ENCODE measurements around the gene SERINC5.
"Not testable (repeated sequence)": the region's sequence is repeated elsewhere in the genome, so short reads cannot be mapped to it uniquely, and the experiment has no call there.

Gene SERINC5

DNA sequence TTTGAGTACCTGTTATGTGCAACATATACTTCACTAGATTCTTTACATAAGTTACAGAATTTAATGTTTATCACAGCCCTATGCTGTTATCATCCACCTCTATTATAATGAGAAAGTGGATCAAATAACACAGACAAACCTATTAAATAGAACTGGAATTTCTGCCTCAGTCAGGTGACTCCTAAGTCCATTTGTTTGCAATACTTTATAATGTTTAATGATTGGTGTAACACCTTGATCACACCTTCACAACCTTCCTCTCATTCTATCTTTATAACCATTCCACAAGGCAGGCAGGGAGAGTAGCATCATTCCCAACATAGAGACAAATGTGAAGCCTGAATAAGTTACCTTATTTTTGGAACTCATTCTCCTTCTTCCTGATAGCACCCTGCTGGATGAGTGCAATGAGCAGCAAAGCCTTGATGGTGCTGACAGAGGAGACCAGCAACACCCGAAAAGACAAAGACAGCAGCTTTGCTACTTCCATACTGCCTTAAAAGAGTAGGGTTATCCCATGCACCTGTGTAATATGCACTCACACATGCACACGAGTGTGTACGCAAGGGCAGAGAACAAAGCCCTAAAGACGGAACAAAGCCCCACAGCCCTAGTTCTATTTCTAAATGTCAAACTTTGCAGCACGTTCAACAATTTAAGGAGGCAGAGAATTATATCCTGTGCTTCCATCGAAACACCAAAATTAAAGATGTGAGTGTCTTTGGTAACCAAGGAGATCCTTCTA is 30.5 kb downstream of the SERINC5 start:
- no peak for DNase-seq

DNA sequence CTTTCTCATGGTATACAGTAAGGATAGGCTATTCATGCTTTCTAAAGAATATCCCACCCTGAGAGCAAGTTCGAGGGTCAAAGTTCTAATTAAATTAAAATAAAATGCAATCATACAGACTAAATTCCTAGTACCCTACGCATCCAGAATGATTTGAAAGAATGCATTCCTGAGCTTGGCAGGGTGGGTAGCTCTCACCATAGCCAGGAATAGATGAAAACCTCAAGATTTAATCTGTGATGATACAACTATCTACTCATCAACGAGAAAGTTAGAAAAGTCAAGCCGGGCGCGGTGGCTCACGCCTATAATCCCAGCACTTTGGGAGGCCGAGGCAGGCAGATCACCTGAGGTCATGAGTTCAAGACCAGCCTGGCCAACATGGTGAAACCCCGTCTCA is 32.3 kb downstream of the SERINC5 start:
- no peak for DNase-seq

DNA sequence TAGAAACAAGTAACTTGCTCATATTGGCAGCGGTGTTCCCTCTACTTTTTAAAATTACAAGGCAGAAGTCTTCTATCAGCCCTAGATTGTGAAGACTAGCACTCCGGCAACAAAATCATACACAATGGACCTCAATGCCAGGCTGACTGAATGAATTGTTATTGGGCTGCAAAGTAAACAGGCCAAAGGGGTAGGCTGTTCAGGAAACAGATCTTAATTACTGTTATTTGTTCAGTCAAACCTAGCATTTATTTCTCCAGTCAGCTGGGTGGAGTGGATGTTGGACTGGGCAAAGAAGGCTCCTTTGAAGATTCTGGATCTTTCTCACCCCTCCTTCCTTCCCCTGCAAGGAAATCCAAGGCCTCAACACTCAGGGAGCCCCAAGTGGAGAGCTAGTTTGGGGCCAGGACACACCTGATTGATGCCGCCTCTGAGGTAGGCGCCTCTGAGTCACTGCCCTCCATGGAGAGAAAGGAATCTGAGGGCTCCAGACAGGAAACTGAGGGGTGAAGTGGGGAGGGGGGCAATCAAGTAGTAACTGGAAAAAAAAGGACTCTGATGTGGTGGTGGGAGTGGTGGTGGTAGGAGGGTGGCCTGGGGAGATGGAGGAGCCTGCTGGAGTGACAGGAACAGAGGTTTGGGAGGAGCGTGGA is 35.5 kb downstream of the SERINC5 start:
- DNase-seq = no peak

DNA sequence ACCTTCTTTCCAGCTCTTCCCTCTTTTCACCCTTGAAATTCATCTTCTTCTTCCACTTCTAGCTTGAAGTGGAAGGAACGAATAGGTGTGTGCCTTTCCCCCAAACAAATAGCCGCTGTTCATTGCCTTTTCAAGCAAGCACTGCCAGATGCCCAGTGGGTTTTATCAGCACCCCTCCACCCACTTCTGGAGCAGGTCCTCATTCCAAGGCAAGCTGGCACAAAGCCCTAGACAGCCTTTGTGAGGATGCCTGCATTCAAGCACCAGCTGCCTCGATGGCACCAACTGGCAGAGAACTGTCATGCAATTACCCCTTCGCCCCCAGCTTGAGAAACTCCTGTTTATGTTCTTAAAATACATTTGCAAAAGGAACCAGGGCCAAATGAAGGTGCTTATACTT is 36.5 kb downstream of the SERINC5 start:
- no peak for DNase-seq

DNA sequence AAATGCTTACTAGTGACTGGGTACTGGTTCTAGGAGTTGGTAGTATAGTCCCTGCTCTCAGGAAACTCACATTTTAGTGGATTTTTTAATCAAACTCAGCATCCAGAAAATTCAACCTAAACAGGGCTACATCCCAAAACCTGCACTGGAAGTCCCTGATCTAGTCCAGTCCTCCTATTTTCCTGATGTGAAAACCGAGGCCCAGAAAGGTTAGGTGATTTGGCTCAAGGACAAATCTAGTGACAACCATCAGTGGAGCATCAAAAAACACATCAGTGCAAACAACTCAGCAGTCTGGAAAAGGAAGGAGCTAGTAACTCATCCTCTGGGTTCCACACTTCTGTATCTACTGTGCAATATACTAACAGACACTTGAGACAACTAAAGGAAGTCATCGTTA is 38.2 kb downstream of the SERINC5 start:
- DNase-seq = no peak

DNA sequence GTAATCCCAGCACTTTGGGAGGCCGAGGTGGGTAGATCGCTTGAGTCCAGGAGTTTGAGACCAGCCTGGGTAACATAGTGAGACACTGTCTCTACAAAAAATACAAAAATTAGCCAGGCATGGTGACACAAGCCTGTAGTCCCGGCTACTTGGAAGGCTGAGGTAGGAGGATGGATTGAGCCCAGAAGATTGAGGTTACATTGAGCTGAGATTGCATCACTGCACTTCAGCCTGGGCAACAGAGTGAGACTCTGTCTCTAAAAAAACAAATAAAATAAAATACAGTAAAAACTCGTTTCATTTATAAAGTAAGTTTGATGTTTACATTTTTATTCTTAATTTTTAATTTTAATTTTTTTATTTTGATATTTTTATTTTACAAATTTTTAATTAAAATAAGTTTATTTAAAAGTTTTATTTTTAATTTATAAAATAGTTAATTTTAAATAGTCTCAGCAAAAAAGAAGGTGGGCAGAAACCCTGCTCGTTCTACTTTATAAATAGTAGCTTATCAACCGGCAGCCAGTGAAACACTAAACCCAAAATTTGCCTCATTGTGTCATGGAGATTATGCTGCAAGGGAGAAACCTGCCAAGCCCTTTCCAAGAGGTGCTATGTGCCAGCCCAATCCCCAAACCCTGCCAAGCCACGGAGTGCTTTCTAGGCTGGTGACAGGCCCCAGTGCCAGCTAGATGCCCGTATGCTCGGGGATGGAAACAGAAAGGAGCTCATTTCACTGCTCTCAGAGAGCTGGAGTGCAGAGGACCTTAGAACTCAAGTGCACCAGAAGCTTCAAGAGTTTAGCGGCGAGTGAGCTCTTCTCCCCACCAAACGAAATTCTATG is 38.9 kb downstream of the SERINC5 start:
- no peak for DNase-seq

DNA sequence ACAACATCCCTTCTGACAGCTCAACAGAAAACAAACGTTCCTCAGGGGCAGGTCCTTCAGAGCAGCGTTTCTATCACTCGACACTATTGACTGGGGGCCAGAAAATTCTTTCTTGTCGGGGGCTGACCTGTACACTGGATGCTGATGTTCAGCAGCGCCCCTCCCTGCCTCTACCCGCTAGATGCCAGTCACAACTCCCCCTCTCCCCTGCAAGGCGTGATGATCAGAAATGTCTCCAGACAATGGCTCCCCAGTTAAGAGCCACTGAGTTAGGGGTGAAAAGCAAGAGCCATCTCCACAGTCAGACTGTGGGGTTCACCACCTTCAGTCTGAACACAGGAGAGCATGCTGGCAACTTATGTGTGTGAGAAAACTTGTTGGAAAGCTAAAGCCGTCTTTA is 39.8 kb downstream of the SERINC5 start:
- no peak for DNase-seq

DNA sequence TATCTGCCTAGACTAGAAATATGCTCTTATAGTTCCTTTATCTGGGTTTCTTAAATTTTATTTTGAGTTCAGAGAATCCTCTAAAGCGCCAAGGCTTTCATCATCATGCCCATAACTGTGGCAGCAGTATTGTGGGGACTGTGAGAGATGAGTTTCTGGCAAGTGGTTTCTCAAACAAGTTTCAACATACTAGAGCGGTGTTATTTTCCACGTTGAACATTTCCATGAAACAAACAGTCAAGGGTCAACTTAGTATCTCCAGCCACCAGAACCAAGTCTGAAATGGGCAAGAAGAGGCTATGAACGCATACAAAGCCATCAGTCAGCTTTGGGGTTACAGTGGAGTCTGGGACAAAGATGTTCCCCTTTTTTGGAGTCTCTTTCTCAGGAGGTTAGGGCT is 40.3 kb downstream of the SERINC5 start:
- no peak for DNase-seq

DNA sequence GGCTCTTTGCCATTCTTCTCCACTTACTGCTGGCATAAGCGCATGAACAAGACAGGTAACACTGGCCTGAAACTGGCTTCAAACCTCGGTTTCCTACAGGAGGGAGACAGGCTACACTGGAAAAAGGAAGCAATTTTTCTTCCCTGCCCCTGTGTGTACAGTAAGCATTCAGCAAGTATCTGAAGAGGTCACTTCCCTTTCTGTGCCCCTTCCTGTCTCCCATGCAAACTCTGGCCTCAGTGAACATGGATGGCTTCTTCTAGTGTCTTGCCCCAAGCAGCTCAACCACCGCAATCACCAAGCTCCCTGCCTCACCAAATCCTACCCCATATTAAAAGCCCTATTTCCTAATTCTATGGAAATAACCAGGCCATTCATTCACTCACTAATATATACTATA is 42.4 kb downstream of the SERINC5 start:
- DNase-seq = no peak

DNA sequence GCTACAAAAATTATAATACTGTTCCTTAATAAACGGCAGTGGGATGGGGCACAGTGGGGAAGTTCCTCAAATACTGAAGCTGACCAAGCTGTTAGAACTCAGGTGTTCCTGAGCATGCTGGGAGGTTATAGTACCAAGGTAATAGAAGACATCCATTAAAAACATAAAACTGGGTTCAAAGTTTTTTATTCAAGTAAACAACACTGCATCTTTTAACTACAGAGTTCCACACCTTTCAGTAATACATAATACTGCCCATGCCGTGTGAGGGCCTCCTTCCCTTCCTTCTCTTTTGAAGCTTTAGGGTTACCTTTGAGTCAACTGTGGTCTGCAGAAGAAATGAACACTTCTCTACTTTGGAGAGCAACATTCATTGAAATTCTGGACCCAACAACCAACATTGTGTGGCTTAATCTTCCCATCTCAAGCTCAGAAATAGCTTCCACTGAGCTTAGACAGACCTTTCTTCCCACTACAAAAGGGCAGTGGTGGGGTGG is 43.6 kb downstream of the SERINC5 start:
- DNase-seq = no peak

DNA sequence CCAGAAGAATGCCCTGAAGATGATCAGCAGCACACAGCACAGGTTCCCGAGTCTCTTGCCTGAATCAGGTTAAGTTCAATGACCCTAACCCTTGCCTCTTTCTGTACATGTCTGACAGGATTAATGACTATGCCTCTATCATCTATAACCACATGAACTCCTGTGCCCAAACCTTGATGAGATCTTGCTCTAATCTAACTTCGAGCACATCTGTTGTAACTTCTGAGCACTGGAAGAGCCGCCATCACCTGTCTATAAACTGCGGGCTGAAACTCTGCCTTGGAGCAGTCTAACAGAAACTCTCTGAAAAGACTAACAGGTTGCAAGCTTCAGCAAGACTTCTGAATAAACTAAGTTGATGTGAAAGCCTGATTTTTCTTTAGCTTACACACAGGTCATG is 44.5 kb downstream of the SERINC5 start:
- DNase-seq = no peak

DNA sequence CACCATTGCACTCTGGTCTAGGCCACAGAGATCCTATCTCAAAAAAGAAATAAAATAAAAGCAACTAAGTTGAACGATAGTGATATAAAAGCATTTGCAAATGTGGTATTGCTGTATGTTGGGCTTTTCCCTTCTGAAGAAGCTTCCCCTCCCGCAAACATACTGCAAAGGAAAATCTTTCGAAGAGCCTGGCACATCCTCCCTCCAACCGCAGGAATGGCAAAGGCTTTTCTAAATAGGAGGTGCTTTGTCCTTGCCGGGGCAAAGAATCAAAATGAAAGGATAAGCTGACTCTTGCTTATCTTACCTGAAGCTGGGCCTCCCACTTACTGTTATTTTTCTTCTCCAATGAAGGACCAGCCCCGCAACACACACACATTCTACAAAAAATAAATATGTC is 45.8 kb downstream of the SERINC5 start:
- DNase-seq = no peak

DNA sequence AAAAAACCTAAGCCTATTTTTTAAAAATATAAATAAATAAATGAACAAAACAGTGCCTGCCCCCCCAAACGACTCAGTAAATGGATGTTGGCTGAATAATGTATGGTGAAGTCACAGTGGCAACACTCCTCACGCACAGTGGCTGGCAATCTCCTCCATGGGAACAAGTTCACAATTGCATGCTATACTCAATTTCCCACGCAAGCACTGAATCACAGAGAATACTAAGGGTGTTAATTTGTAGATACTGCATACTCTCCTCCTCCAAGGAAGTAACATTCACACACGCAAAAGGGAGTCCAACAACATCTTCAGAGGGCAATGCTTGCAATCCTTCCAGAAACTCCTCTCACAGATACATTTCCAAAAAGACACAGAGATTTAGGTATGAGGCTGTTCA is 47.5 kb downstream of the SERINC5 start:
- no peak for DNase-seq

DNA sequence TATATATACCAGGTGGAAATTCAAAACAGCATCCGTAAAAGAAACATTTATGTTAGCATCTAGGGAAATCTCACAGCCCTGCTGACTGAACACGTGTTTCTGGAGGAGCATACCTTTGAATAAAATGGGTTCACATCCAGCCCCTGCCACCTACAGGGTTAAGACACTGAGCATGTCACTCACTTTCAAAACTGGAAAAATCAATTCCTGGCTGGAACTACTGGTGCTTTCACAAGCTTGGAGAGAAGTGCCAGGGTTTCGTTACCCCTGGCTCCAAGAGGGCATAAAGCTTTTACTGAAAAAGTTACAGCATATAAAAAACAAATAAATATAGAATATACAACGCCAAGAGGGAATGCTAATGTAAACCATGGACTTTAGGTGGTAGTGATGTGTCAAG is 48.0 kb downstream of the SERINC5 start:
- no peak for DNase-seq

DNA sequence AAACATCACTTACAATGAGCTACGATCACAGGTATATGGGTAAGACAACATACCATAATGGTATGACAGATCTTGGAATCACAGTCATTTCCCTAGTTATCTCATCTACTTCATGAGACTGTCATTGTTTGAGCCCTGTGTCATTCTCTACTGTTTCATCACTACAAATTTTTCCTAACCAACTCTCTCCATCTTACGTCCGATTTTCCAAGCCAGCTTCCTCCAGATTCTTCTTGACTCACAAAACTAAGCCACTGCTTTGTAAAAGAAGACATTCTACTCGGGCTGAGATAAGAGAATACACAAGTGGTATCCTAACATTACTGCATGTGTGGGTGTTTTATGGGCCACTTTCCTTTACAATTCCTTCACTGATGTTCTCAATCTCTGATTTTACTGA is 49.6 kb downstream of the SERINC5 start:
- DNase-seq = no peak

DNA sequence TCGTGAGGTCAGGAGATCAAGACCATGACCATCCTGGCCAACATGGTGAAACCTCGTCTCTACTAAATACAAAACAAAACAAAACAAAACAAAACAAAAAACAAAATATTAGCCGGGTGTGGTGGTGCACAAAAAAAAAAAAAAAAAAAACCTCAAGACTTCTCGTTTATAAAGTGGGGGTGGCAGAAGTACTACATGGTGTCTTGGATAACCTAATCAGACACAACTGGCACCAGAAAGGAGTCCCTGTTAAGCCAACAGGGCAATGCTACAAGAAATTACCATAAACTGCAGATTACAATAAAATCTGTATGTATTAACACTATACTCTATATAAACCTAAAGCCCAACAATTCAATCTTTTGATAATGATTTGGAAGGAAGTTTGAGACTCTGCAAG is 50.0 kb downstream of the SERINC5 start:
- no peak for DNase-seq

DNA sequence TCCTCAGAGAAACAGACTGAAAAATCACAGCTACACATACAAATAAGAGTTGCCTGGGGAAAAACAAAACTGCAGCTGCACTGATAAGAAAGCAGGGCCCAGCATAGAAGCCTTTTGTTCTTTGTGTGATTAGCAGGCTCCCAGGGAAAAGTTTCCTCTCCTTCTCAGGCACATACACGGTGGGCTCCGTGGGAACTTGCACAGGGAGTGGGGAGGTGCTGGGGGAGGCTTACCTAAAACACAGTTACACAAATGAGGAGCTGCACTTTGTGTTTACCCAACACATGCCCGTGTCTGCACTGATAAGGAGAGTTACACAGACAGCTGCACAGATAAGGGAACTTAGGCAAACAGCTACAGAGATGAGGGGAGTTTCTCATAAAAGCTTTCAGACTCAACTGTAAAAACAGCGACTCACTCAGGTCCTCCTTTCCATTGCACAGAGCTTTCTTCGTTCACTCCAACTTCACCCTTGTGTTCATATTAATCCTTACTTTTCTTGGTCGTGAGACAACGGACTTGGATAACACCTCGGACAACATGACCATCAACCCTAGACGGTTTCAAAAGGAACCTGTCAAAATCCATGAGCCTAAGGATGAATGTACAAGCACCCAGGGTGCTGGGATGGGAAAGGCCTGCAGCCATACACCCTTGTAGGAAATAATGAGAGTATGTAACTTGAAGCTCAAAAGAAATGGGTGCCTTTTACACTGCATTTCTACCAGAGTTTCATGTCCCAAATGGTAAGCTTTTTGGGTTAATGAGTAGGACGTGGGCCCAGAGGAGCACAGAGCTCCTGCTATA is 50.8 kb downstream of the SERINC5 start:
- DNase-seq = no peak

DNA sequence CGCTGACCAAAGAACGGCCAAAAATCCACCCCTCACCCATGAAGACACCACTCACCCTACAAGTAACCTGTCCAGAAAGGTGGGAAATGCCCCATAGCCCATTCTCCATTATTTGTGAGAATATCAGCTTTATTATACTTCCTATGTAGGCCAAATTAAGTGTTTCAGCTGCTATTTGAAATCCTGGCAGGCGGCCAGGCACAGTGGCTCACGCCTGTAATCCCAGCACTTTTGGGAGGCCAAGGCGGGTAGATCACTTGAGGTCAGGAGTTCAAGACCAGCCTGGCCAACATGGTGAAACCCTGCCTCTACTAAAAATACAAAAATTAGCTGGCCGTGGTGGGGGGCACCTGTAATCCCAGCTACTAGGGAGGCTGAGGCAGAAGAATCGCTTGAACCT is 54.1 kb downstream of the SERINC5 start:
- DNase-seq = not testable (repeated sequence)

DNA sequence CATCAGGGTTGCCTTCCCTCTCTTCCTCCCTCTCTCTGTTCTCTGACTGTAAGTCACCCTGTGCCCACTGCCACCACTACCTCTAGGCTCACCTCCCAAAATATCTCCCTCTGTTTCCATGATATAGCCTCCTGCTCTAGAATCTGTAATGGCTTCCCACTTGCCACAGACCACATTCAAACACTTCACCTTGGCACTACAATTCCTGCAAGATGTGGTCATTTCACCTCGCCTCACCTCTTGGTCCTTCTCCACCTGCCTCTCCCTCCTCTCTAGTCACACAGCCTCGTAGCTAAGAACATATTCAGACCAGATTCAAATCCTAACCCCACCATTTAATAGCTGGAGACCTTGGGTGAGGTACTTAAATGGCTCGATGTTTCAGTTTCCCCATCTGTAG is 56.9 kb downstream of the SERINC5 start:
- DNase-seq = no peak

DNA sequence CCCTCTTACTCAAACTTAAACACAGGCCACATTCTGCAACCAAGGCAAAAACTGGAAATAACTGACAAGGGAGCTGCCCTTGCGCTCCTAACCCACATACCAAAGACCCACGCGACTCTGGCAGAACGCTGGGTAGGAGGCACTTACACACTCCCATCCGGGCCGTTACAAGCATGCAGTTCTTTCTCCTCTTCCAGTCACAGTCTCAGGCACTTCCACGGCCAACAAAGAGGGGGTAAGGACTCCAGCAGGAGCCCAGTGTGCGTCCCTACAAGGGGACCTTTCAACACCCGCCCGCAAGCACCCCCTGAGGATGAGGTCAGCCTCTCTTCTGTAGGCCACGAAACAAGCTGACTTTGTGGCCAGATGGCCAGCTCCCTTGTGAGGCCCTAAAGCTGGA is 57.4 kb downstream of the SERINC5 start:
- no peak for DNase-seq

DNA sequence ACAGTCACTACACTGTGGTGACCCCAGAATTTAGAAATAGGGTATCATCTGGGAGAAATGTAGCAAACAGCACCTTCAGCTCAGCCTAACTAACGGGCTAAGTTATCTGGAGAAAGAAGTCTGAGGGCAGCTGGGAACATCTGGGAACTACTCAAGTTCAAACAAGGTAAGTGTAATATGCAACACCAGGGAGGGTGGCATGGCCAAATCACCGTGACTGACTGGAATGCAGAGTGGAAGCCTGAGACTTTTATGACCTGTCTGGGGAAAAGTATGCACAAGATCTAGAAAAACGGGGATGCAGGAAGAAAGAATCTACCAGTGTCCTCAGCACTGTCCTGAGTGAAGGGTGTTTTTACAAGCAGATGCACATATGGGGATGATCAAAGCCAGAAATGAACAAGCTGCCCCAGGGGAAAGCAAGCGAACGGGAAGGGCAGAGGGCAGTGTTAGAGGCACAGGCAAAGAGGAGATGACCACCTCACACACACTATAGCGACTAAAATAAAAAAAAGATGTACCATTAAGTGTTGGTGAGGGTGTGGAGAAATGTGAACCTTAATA is 59.9 kb downstream of the SERINC5 start:
- DNase-seq = no peak

DNA sequence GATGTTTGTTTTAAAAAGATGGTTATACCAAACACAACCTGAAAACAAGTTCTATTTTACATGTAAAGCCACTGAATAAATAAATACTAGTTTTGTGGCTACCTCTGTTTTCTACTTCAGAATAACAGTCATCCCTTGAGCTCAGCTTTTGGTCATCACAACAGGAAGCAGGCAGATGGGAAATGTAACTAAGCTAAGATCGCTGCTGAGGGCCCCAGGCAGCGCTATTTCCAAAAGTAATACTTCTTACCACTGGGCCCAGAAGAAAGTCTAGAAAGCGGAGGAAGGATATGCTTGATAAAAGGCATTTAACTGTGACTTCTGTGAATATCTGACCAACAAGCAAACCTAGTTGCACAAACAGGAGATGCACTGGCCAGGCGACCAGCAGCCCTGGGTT is 61.4 kb downstream of the SERINC5 start:
- no peak for DNase-seq

DNA sequence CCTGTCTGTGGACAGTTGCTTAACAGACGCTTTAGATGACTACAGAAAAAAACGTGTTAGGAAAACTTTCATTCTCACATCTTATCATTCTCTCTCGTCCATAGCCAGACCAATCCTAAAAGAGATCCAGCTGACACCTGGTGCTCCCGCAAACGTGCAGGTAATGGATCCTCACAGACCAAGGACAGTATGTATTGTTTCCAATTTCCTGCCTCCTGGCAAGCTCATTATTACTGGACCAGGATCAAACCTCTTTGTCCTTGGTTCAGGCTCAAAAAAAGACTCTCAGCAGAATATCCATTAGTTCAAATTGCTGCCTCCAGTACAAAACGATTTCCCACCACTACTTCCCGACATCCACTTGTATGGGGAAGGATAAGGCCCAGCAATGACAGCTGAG is 62.4 kb downstream of the SERINC5 start:
- DNase-seq = peak; percentile 60
